GM18520 (cell line): Measurements from ENCODE around the gene CD96.
A peak's percentile ranks its signal among the peaks of the same experiment; 100 is the strongest.

Source experiments
- ATAC-seq: cut with Tn5 transposase; IDR thresholded peaks from one replicate; pipeline ENCODE4 v1.9.1; 2021; ENCODE audit not compliant: unreplicated experiment

Gene CD96

GRCh38 chr3:111592936-111593335, 50.9 kb downstream of the CD96 start:
- ATAC-seq, result no peak

GRCh38 chr3:111593666-111594065, 51.7 kb downstream of the CD96 start:
- ATAC-seq, result no peak

DNA sequence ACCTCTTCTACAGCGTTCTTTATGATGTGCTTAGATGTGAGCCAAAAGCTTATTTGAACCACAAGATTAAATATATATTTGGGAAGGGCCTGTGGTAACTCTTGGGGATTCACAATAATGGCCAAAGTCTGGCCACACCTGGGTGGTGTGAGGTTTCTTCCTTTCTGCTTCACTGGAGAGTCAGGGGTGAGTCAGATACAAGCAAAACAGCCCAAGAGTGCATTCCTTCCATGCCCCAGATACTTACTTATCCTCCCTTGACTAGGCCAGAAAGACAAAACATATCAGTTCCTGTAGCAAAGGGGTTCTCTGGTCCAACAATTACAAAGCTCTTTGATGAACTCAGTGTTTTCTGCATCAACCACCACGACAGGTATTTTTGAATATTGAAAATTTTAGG, 52.2 kb downstream of the CD96 start:
- ATAC-seq, result peak; percentile 50

GRCh38 chr3:111594781-111595180, 52.8 kb downstream of the CD96 start:
- ATAC-seq, result no peak

DNA sequence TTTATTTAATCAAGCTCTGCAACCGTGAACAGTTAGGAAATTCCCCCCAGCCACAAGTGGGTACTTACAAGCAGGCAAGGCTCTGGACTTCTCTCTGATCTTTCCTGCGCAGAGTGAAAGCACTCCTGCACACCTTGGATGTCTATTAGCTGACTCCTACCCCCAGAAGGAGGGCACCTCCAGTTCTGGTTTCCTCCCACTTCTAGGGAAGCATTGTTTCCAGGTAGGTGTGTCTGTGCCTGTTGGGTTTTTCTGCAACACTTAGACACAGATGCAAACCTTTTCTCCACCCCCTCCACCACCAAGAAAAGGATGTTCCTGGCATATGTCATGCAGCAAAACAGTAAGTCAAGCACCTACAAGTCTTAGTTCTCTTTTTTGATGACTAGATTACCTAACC, 53.2 kb downstream of the CD96 start, which contains the start of gene ZBED2:
Gene ZBED2 (minus strand): TSS at position 115 of the 400 bp plus-strand sequence. CDS start 1,145 bp downstream, outside the sequence.
- ATAC-seq, result no peak

DNA sequence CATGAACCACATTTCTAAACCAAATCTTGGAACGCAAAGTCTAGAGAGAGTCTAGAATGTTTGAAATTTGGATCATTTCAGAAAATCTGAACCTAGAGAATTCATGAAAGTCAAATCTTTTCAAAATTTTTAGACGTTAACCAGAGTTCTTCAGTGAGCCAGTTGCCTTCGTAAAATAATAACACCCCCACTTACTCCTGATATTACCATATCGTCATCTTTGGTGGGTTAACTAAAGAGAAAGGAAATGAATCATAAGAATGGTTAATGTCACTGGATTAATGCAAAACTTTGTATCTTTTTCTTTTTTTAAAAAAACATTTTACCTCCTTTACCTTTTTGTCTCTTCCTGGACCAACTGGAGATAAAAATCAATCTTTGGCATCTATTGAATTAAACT, 54.3 kb downstream of the CD96 start:
- ATAC-seq, result no peak

DNA sequence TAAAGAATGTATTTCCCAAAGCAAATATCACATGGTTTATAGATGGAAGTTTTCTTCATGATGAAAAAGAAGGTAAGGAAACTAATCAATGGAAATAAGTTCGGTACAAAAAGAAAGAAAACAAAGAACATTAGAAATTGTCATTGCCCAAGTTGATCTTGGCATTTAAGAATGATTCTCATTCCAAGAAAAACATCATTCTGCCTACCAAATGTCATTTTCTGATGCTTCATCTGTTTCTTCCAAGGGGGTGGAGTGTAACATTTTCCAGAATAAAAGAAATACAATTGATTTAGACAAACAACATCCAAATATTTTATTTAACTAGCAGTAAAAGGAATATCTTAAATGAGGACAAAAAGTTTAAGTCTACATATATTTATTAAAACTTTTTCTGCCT, 56.1 kb downstream of the CD96 start:
- ATAC-seq, result no peak

- ATAC-seq, result no peak
Observed at GRCh38 chr3:111598552-111598951, 56.6 kb downstream of the CD96 start.

- no peak for ATAC-seq
Observed at GRCh38 chr3:111601810-111602209, 59.8 kb downstream of the CD96 start.

DNA sequence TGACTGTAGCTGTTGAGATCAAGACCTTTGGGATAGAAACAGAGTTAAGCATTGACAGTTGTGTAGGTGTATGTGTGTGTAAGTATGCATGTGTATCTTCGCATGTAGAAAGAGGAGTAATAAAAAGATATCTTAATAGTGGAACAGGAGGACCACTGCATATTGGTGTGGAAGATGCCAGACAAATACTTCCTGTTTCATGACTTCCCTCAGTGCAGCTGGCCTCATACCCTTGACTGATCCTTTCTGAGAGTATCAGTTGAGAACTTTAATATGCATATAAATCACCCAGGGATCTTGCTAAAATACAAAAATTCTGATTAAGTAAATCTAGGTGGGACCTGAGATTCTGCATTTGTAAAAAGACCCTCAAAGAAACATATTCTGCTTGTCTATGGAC, 61.7 kb downstream of the CD96 start:
- ATAC-seq, result no peak

DNA sequence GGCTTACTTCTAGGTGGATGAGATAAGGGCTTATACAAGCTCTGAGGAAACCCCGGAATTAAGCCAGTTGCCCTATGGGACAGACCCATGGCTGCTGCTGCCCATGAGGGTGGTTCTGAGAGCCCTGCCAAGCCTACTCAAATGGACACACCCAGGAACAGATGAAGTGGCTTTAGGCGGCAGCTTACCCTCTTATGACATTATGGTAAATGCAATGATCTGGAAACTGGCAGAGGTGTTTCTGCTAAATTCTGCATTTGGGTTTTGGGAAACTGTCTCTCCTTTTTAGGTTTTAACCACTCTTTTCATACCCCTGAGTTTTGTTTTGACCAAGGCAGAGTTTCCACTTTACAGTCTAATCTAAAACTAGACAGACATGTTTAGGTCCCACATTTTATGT, 62.1 kb downstream of the CD96 start:
- ATAC-seq, result no peak

- no peak for ATAC-seq
Observed at GRCh38 chr3:111605018-111605417, 63.0 kb downstream of the CD96 start.

DNA sequence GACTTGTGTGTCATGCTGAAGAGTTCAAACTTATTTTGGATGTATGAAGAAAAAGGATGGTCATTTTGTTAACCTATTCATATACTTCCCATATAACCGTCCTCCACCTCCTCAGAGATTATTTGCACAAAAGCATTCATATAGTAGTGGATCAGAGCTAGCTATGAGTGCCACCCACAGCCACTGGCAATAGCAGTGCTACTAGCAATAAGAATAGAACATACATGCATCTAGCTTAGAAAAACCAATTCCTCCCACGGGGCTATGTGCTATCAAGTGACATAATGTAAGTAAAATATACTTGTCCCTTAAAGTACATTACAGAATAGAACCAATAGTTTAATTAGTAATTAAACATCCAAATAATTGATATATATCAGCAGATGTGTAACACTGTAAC, 63.5 kb downstream of the CD96 start:
- no peak for ATAC-seq

GRCh38 chr3:111607240-111607920, 65.4 kb downstream of the CD96 start:
- ATAC-seq, result no peak

- ATAC-seq, result peak; percentile 70
Observed at GRCh38 chr3:111608383-111608782, 66.4 kb downstream of the CD96 start.

GRCh38 chr3:111609700-111610099, 67.7 kb downstream of the CD96 start:
- no peak for ATAC-seq

- peak; percentile 48 for ATAC-seq
Observed at GRCh38 chr3:111610189-111610588, 68.2 kb downstream of the CD96 start.

- ATAC-seq, result no peak
Observed at GRCh38 chr3:111610612-111611054, 68.6 kb downstream of the CD96 start.

DNA sequence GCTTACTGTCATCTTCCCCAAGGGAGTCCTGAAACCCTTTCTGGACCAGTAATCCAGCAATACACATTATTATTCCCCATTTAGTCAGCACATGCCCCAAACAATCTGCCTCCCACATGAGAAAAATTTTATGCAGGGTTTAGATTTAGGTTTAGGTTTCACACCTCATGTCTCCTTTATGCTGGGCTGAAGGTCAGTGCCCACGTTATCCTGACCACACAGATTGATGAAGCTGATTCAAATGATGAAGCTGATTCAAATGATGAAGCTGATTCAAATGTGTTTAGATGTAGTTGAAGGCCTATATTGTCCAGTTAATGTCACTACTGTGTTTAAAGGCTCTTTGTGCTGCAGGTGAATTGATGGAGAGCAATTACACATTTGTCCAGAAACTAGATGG, 71.3 kb downstream of the CD96 start:
- no peak for ATAC-seq

DNA sequence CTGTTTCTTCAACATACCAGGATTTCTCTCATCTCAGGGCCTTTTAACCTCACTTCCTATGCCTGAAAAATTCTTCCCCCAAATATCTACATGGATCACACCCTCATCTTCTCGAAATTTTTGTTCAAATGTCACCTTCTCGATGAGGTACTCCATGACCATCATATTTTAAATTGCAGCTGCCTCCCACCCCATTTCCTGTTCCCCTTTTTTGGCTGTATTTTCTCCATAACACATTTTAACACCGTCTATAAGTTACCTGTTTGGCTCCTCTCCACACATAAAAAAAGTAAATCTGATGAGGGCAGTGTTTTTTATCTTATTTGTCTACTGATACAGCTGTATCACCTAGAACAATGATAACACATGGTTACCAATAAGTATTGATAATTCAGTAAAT, 73.9 kb downstream of the CD96 start:
- no peak for ATAC-seq

GRCh38 chr3:111616417-111617105, 74.6 kb downstream of the CD96 start:
- ATAC-seq, result peak; percentile 86

DNA sequence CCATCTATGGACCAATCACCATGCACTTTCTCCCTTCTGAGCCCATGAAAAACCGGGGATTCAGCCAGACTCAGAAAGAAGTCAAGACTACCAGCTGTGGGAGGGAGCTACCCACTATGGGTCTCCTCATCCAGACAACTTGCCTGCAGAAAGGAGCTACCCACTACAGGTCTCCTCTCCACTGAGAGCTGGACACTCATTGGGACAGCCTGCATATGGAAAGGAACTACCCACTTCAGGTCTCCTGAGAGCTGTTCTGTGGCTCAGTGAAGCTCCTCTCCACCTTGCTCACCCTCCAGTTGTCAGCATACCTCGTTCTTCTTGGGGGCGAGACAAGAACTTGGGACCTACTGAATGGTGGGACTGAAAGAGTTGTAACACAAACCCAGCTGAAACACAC, 75.4 kb downstream of the CD96 start:
- no peak for ATAC-seq
